ENCODE results near the gene GARIN6.

The GARIN6 gene

DNA sequence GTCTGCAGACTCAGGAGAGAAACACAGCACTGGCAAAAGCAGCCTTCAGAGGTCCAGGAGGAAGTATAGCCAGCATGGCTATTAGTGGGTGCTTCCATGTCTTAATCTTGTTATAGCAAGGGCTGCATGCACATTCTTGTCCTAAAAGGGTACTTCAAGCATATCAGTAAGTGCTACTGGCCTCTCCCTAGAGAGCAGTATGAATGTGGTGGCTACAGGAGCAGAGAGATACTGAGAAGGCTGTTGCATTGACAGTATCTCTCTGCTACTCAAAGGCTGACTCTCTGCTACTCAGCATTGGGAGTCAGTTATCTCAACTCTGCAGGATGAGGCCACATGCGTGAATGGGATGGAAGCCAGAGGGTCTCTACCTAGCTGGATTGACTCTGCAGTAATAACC, 2.0 kb downstream of the GARIN6 start:
- no peaks in the 10 kb centered on the region for H3K79me2 ChIP-seq (ENCODE audit: insufficient read depth, low read depth)
- no peaks in the 10 kb centered on the region for H3K4me1 ChIP-seq (ENCODE audit: low read depth, poor library complexity, severe bottlenecking)
- H3K36me3 ChIP-seq (ENCODE audit: insufficient read depth): no peaks in the 10 kb centered on the region
- no peak overlapping the region for H2AFZ ChIP-seq (ENCODE audit: low read depth)
- no peak overlapping the region for H3K27ac ChIP-seq
- no peaks in the 10 kb centered on the region for H4K20me1 ChIP-seq (ENCODE audit: insufficient read depth)
- no peak overlapping the region for H3K4me2 ChIP-seq
- H3K27me3 ChIP-seq (ENCODE audit: insufficient read depth, low read depth): no peaks in the 10 kb centered on the region
- TF ChIP-seq CTCF (conservative IDR thresholded peaks at IDR 0.05; ENCODE audit: low read depth, low read length): no peak
- no peak overlapping the region for H3K4me3 ChIP-seq (IDR thresholded peaks at IDR 0.05; ENCODE audit: insufficient read depth, low read depth, low read length)
- no peak overlapping the region for H3K9ac ChIP-seq

DNA sequence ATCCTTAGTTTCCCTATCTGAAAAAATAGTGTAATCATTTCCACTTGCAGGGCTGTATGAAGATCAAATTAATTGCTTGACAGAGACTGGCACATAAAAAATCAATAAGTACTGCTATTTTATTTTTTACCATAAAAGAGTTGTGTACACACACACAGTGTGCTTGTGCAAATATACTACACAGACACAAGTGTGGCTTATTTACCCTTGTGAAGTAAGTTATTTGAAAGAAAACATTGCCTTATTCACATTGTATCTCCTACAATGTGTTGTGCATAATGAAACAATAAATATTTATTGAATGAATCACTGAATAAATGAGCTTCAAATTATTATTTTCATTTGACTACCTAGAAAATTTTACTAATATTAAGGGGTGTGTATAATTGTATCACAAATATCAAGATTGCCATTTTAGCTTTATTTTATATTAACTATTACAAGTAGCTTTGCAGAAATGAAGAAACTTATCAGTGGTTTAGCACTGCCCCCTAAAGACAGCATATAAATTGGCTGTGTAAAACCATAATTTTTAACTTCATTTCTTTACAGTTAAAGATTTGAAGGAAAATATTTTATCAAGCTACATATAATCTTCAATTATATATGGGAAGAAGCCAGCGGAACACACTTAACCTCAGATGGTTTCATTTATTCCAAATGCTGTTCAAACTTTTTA, 11.3 kb downstream of the GARIN6 start:
- peaks cover 6% of the 10 kb centered on the region for H3K4me1 ChIP-seq (ENCODE audit: low read depth, poor library complexity, severe bottlenecking)

GRCh38 chr12:99670635-99671034, 23.1 kb downstream of the GARIN6 start:
- Histone ChIP-seq H3K4me2 (no peak overlapping the region), H3K27me3 (ENCODE audit: insufficient read depth, low read depth) (no peaks in the 10 kb centered on the region), H3K36me3 (ENCODE audit: insufficient read depth) (no peaks in the 10 kb centered on the region), H3K79me2 (ENCODE audit: insufficient read depth, low read depth) (no peaks in the 10 kb centered on the region), H3K27ac (no peak overlapping the region), H2AFZ (ENCODE audit: low read depth) (no peak overlapping the region), H4K20me1 (ENCODE audit: insufficient read depth) (no peaks in the 10 kb centered on the region), H3K9ac (no peak overlapping the region), H3K4me1 (ENCODE audit: low read depth, poor library complexity, severe bottlenecking) (no peaks in the 10 kb centered on the region), H3K4me3 (IDR thresholded peaks at IDR 0.05; ENCODE audit: insufficient read depth, low read depth, low read length) (no peak overlapping the region)
- no peak for TF ChIP-seq CTCF (conservative IDR thresholded peaks at IDR 0.05; ENCODE audit: low read depth, low read length)

More for the DNA sequence above, 11.3 kb downstream of the GARIN6 start:
- Histone ChIP-seq H3K4me3 (IDR thresholded peaks at IDR 0.05; ENCODE audit: insufficient read depth, low read depth, low read length) (no peak overlapping the region), H3K79me2 (ENCODE audit: insufficient read depth, low read depth) (no peaks in the 10 kb centered on the region), H4K20me1 (ENCODE audit: insufficient read depth) (no peaks in the 10 kb centered on the region), H3K27me3 (ENCODE audit: insufficient read depth, low read depth) (no peaks in the 10 kb centered on the region), H3K27ac (no peak overlapping the region), H3K4me2 (no peak overlapping the region), H3K9ac (no peak overlapping the region), H2AFZ (ENCODE audit: low read depth) (no peak overlapping the region), H3K36me3 (ENCODE audit: insufficient read depth) (no peaks in the 10 kb centered on the region)
- TF ChIP-seq CTCF (conservative IDR thresholded peaks at IDR 0.05; ENCODE audit: low read depth, low read length): no peak

DNA sequence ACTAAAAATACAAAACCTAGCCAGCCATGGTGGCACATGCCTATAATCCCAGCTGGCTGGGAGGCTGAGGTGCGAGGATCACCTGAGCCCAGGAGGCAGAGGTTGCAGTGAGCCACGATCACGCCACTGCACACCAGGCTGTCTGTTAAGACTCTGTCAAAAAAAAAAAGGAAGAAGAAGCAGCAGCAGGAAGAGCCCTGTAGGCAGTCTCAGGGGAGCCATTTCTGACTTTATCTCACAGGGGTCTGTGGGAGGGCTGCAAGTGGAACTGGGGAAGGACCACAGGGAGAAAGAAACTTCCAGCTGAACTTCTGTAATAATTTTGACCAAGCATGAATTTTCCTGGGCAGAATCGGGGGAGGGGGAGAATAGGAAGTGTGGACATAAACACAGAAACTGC, 32.7 kb downstream of the GARIN6 start:
- no peak overlapping the region for H3K4me2 ChIP-seq
- H3K9ac ChIP-seq: no peak overlapping the region
- H3K27me3 ChIP-seq (ENCODE audit: insufficient read depth, low read depth): no peaks in the 10 kb centered on the region
- no peaks in the 10 kb centered on the region for H3K4me1 ChIP-seq (ENCODE audit: low read depth, poor library complexity, severe bottlenecking)
- no peaks in the 10 kb centered on the region for H3K79me2 ChIP-seq (ENCODE audit: insufficient read depth, low read depth)
- H4K20me1 ChIP-seq (ENCODE audit: insufficient read depth): no peaks in the 10 kb centered on the region
- no peak overlapping the region for H3K4me3 ChIP-seq (IDR thresholded peaks at IDR 0.05; ENCODE audit: insufficient read depth, low read depth, low read length)
- no peaks in the 10 kb centered on the region for H3K36me3 ChIP-seq (ENCODE audit: insufficient read depth)
- H3K27ac ChIP-seq: no peak overlapping the region
- TF ChIP-seq CTCF (conservative IDR thresholded peaks at IDR 0.05; ENCODE audit: low read depth, low read length): no peak
- no peak overlapping the region for H2AFZ ChIP-seq (ENCODE audit: low read depth)
